DMS 273 treated with DMSO at 0.1 percent for 48 hours (cell line): ENCODE results near the gene LYZ.

Experiments used
- DNase-seq: peaks from one replicate; lab custom pipeline; 2025; lab: John Stamatoyannopoulos, UW

LYZ gene

DNA sequence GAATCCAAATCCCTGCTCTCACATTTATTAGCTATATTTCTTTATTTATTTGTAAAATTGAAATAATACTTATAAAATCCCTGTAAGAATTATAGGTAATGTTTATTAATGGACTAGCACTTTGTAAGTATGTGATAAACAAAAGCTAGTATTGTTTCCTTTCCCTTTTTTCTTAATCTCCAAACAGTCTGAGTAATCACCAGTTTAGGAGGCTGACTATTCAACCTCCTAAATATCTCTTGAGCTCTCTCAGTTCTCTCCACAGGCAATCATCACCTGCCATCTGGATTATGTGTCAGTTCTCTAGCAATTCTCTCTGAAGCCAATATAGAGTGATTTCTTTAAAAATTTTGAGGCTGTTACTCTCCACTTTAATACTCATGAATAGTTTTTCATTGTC is 9.2 kb upstream of the LYZ start:
- DNase-seq = no peak

DNA sequence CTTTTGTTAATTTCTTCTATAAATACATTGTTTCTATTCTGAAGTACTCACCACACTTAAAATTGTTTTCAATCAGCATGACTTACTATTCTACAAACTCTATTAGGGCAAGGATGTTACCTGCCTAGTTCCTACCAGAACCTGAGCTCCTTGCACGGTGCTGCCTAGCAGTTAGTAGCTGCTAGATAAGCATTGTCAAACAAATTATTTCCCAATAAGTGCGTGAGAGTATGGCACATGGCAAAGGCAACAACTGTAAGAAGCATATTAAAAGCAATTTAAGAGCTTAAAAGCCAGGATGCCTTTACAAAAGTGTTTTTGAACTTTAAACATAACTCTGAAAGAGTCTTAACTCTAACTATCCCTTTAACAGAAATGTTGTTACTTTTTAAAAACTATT is 8.2 kb upstream of the LYZ start:
- DNase-seq = no peak

DNA sequence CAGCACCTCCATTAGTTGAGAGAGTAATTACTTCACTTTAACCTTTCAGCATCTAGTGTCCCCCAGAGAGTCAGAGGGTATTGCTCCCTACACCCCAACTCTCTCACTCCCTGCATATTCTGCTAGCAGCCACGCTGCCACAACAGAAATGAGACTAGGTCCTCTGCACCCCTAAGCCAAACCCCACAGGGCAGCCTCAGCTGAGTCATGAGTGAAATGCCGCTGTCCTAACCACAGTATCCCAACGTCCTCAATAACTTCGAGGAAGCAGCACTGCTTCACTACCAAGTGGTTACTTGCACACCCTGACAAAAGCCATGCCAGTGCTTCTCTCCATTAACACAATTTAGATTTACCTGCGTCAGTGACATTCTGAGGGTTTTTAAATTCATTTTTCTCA is 6.9 kb upstream of the LYZ start:
- no peak for DNase-seq

DNA sequence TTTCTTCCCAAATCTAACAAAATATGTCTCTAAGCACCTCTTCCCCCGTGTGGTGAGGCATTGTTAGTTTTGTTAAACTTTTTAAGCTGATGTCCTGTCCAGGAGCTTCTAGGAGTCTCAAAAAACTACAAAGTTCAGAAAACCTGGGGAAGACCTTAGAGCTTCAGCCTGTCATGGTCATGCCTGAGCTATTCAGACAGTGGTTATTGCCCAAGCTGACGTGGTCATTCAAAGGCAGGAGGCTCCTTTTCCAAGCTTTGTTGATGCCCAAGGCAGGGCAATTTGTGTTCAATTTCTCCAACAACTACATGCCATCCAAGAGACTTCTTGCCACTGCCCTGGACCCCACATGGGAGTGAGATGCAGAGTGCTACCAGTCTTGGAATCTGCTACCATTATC is 5.8 kb upstream of the LYZ start:
- DNase-seq = no peak

DNA sequence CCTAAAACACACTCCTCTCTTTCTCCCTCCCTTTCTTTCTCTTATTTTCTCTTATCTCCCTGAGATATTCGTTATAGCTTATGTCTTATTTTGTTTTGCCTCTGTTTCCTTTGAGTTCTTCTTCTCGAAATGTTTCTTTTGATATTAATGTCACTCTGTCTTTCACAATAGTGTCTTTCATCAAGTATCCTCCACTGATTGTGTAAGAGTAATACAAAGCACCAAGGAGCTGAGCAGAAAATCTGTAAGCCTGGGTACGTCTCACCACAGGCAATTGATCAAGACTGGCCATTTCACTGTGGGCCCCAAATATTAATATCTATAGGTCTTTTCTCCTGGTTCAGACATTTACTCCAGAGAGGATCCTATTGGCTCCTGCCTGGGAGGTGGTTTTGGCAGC is 4.8 kb upstream of the LYZ start:
- no peak for DNase-seq

DNA sequence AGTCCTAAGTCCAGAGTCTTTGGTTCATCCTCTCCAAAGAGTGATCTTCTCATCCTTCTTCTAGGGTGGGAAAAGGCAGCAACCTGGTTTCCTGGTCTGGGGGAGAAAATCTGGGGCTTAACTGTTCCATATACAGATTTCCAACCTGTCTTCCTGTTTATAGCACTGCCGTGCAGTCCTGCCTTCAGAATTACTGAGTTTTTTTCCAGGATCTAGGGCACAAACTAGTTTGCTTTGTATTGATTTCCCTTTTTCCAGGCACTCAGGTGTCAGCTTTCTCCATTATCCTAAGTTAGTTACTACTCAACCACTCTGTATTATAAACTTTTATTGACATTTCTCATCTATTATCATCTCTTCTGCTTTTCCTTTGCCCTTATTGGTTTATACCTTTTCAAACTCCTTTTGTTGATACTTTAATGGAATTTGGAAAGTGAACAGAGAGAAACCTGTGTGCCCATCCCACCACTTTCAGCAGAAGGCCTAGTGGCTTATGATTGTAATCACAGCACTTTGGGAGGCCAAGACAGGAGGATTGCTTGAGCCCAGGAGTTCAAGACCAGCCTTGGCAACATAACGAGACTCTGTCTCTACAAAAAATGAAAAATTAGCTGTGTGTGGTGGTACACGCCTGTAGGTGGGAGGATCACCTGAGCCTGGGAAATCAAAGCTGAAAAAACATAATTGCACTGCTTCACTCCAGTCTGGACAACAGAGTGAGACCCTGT is 4.1 kb upstream of the LYZ start:
- DNase-seq = no peak

DNA sequence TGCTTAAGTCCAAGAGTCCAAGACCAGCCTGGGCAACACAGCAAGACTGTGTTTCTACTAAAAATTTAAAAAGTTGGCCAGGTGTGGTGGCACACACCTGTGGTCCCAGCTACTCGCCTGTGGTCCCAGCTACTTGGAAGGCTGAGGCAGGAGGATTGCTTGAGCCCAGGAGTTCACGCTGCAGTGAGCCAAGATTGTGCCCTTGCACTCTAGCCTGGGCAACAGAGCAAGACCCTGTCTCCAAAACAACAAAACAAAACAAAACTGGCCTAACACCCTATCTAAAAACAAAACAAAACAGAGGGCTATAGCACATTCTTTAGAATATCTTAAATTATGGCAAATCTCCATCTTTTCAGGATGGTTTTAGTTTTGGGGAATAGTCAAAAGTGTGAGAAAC is 3.1 kb upstream of the LYZ start:
- no peak for DNase-seq

DNA sequence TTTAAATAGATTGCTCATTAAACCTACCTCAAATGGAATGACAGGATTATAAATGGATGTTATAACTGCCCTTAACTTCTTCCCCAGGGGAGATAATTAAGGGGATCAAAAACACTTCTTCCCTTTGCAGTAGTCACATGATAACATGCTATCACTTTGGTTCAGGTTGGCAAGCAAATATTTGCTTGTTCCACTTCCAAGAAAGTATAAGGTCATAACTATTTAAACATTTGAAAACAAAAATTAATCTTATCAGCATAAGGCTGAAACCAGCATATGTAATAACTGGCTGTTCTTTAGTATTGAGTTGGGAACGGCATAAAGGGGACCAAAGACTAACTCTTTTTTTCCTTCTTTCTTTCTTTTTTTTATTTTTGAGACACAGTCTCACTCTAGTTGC is 2.4 kb upstream of the LYZ start:
- no peak for DNase-seq

DNA sequence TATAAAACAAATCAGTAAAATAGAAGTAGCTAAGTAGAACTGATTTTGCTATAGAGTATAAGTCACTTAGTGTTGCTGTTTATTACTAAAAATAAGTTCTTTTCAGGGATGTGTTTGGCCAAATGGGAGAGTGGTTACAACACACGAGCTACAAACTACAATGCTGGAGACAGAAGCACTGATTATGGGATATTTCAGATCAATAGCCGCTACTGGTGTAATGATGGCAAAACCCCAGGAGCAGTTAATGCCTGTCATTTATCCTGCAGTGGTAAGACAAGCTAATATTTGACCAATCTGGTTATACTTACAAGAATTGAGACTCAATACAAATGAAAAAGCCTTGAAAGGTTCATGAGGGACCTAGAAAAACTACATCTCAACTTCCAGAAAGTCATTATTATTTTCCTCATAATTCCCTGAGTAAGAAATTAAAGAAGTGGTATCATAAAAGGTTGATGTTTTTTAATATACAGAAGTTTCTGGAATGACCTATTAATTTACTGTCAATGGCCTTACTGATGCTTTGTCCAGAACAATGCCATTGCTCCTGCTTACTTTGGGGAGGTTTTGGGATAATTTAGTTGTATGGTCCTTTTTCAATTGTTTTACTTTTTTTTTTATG is 1.9 kb downstream of the LYZ start:
- no peak for DNase-seq

DNA sequence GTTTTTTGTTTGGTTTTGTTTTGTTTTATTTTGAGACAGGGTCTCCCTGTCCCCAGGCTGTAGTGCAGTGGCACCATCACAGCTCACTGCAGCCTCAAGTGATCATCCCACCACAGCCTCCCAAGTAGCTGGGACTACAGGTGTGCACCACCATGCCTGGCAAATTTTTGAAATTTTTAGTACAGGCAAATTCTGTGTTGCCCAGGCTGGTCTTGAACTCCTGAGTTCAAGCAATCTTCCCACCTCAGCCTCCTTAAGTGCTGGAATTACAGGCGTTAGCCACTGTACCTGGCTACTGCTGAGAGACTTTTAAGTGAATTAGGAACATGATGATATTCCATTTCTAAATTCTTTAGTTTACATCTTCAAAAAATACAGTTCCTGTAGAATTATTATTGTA is 2.6 kb downstream of the LYZ start:
- DNase-seq = no peak

DNA sequence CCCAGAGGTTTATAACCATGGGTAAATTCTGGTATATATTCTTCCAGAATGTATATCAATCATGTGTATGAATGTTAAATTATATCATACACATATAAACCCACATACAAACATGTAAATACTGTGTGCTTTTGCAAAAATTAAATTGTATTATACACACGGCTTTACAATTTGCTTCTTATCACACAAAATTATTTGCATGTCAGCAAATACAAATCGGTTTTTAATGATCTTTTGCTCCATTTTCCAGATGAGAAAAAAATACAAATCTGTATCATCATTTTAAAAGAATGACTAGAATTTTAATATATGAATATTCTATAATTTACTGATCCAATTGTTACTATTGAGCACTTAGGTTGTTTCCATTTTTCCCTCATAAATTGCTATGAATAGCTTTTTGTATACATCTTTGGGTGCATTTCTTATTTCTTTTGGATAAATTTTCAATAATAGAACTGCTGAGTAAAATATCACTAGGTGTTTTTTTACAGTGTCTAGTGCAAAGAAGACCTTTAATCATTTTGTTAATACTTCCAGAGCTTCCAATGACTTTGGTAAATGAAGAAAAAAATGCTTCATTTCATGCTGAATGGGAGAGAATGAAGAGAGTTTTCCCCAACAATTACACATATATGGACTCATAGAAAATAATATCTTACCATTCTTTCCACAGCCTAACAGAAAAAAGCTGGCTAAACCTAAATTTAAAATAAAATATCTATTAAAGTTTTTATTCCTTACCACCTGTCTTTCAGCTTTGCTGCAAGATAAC is 3.5 kb downstream of the LYZ start:
- no peak for DNase-seq

DNA sequence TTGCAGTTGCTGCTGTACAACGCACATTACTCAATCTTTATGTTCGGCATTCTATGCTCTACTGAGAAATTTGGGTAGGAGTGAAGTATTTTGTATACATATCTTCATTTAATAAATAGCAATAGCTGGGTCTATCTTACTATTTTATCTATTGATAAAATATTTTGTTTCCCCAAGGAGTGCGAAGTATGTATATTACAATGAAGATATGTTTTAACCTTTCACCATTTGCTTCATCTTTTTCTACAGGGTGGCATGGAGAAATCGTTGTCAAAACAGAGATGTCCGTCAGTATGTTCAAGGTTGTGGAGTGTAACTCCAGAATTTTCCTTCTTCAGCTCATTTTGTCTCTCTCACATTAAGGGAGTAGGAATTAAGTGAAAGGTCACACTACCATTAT is 4.7 kb downstream of the LYZ start:
- no peak for DNase-seq

DNA sequence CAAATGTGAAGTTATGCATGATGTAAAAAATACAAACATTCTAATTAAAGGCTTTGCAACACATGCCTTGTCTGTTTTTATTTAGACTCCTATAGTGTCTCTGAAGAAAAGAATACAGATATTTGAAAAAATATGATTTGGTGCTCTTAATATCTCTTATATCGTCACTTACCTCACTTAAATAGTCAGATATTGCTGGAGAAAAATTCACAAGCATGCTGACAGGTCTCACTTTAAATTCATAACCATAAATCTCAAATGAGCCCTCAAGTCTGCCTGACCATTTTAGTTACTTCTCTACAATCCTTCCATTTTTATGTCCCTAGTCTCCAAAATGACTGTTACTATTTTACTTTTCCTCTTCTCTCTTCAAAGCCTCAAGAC is 6.0 kb downstream of the LYZ start:
- no peak for DNase-seq

DNA sequence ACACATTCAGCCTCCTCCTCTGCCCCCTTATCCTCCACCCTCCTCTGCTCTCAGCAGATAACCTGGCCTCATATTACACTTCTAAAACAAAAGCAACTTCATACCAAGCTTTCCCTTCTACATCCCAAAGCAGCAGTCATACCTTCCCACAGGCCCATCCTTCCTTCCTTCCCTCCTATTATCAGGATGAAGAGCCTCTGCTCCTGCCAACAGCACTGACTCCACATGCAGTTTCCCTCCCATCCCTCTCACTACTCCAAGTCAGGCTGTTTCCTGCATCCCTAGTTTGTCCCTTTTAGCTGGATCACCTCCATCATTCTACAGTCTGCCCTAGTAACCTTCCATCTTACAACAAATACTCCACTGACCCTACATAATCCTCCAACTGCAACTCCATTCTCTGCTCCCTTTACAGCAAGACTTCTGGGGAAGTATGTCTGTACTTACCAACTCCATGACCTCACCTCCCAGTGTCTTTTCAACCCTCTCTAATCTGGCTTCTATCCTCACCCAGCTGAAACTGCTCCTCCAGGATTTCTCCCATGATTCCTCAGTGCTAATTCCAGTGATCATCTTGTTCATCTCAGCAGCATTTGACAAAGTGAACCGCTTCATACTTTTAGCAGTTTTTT is 6.5 kb downstream of the LYZ start:
- DNase-seq = no peak

DNA sequence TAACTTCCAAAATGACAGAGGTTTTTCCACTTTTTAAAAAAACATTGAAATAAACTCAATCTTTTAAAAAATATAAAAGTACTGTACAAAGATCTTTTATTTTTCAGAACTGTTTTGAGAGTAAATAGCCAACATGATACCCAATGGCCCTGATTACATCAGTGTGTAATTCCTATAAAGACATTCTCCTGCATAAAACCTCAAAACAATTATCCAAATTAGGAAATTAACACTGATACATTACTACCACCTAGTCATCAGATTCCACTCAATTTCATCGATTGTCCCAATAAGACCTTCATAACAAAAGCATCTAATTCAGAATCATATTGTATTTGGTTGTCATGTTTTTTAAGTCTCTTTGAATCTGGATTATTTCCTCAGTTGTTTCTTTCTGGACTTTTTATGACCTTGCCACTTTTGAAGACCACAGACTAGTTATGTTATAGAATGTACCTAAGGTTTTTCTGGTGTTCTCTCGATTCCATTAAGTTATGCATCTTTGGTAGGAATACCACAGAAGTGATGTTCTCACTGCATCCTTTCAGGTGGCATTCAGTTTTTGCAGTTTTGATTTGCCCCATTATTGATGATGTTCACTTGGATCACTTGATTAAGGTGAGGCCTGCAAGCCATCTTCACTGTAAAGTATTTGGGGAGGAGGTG is 7.3 kb downstream of the LYZ start:
- no peak for DNase-seq

DNA sequence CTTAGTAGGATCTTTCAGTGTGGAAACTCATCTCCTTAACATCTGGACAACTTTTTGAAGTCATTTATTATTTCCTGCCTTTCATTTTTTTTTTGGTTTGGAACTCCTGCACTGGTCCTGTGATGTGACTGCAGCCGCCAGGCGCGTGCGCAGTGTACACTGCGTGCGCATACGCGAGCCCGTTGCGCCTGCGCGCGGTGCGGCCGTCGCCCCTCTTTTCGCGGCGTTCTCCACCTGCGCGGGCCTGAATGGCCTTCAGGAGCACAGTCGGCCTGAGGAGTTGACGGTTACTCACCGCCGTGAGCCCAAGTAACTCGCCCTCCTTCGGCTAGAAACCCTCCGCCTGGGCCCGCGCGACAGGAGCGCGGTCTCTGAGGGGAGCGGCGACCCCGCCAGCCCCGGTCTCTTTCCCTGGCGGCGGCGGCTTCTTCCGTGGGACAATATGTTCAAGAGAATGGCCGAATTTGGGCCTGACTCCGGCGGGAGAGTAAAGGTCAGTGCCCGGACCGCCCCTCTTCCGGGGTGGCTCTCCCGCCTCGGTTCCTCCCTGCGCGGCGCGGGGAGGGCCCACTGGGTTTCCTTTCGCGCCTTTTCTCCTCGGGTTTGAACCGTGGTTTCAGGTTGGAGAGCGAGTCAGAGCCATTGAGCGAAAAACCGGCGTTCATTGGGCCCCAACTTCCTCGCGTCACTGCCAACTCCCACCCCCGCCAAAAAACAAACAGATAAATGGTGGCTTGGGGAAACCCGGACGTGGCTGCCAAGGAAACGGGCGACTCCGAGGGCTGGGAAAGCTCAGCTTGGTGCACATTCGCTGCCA is 11.6 kb downstream of the LYZ start, which contains the start of gene YEATS4:
TSS of gene YEATS4 (plus strand) at position 213 of the 817 bp plus-strand sequence. CDS start at position 443, 230 bp downstream.
- DNase-seq = peak; percentile 86

DNA sequence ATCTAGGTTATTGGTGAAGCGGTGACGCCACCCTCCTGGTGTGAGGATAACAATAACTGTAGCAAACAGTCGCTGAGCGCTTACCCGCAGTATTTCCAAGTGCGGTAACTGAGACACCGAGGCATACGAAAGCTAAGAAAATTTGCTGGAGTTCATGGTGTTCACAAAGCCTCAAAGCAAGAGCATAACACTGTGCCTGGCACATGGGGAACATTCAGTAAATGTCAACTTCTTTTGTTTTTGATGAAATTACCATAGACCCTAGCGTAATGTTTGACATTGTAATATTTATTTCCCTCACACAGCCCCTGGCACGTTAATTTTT is 12.1 kb downstream of the LYZ start:
- DNase-seq = no peak

DNA sequence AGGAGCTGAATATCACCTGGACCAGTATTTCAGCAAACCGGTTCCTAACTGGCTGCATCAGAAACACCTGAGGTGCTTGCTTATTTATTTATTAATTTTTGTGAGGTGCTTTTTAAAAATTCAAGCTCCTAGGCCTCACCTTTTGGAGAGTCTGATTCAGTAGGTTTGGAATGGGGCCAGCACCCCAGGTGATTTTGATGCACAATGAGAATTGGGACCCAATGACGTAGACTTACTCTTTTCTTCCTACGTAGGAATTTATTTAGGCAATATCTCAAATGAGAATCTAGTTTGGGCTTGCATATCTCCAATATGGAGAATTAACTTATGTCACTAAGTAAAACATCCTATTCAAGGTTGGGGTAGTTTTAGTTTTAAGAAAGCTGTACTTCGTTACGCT is 18.6 kb downstream of the LYZ start:
- no peak for DNase-seq

DNA sequence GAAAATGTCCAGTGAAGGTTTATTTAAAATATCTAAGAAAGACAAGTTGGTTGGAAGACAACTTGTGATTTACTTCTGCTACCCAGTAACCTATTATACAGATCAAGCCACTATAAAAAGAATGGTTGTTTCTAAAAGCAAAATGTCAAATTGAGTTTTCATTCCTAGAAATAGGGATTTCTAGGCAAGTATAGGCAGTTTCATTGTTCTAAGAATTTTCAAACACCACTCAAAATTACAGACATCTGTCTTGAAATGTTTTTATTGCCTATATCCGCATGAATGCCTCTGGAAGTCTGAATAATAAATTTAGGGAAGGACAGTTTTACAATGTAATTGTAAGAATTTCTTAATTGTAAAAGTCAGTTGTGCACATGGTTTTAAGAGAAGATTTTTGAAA is 20.0 kb downstream of the LYZ start:
- DNase-seq = no peak

DNA sequence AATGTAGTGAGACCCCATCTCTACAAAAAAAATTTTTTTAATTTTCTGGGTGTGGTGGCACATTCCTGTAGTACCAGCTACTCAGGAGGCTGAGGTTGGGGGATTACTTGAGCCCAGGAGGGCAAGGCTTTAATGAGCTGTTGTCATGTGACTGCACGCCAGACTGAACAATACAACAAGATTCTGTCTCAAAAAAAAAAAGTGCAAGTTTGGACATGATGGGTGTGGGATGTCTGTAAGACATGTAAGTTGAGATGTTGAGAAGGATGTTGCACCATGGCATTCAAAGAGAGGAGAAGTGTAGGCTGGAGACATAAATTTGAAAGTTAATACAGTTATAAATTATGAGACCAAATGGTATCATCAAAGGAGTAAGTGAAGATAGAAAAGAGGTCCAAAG is 34.9 kb downstream of the LYZ start:
- no peak for DNase-seq

DNA sequence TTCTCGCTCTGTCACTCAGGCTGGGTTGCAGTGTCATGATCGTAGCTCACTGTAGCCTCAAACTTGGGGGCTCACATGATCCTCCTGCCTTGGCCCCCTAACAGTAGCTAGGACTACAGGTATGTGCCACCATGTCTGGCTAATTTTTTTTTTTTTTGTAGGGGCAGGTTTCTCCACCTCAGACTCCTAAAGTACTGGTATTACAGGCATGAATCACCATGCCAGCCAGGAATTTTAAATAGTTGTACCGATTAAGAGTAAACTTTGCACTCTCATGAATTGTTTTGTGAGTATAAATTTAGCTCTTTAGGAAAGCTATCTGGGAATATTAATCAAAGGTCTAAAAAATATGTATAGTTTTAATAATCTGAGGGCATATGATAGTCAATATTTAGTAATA is 36.9 kb downstream of the LYZ start:
- no peak for DNase-seq

DNA sequence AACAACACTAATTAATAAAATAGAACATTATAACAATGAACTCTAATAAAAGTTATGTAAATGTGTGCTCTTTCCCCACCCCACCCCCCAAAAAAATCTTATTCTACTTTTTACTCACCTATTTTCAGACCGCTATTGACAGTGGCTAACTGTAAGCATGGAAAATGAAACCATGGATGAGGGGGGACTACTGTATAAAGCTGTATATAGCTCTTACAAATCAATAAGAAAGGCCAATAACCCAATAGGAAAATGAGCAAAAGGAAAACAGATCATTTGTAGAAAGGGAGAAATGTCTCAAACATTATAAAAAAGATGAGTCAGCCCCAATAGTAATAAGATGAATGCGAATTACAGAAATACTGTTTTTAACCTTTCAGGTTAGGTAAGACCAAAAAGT is 38.7 kb downstream of the LYZ start:
- no peak for DNase-seq
